ENCODE measurements around the gene HSP90B1.

DNA sequence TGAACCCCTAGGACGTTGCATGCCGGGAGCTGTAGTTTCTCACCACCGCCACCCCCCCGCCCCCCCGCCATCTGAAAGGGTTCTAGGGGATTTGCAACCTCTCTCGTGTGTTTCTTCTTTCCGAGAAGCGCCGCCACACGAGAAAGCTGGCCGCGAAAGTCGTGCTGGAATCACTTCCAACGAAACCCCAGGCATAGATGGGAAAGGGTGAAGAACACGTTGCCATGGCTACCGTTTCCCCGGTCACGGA lies 501 bp upstream of the HSP90B1 start:
- TF ChIP-seq, protein P1, sequence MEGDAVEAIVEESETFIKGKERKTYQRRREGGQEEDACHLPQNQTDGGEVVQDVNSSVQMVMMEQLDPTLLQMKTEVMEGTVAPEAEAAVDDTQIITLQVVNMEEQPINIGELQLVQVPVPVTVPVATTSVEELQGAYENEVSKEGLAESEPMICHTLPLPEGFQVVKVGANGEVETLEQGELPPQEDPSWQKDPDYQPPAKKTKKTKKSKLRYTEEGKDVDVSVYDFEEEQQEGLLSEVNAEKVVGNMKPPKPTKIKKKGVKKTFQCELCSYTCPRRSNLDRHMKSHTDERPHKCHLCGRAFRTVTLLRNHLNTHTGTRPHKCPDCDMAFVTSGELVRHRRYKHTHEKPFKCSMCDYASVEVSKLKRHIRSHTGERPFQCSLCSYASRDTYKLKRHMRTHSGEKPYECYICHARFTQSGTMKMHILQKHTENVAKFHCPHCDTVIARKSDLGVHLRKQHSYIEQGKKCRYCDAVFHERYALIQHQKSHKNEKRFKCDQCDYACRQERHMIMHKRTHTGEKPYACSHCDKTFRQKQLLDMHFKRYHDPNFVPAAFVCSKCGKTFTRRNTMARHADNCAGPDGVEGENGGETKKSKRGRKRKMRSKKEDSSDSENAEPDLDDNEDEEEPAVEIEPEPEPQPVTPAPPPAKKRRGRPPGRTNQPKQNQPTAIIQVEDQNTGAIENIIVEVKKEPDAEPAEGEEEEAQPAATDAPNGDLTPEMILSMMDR (IDR thresholded peaks at IDR 0.05): no peak
- TF ChIP-seq POLR2A (IDR thresholded peaks at IDR 0.05): no peak

Data from uterus (tissue), 2 donors.